Fibroblast of skin of left quadriceps (primary cell): ENCODE results near the gene PASD1.
"Not testable (repeated sequence)": the region's sequence is repeated elsewhere in the genome, so short reads cannot be mapped to it uniquely, and the experiment has no call there.

Source experiments
- DNase-seq, 2 experiments: peaks; one replicate each; pipeline ENCODE4 v3.0.0-alpha.2; 2013; ENCODE audit warnings: low read depth in 2 of 2

PASD1 gene

GRCh38 chrX:151624677-151625076, 61.2 kb downstream of the PASD1 start:
- DNase-seq = no peak

DNA sequence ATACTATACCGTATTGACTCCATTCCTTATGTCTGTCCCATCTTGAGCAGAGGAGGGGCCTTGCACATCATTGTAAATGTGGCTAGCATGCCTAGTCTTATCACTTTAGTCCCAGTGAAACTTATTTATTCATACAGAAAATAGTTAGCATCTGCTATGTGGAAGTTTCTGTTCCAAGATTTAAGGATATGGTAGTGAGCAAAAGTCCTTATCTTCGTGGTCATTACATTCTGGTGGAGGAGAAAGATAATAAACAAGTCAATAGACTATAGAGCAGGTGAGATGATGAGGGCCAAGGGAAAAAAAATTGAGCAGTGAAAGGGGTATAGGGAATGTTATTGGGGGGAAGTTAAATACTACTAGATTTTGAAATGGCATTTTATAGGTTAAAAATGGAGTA, 68.3 kb downstream of the PASD1 start:
- no peak for DNase-seq

DNA sequence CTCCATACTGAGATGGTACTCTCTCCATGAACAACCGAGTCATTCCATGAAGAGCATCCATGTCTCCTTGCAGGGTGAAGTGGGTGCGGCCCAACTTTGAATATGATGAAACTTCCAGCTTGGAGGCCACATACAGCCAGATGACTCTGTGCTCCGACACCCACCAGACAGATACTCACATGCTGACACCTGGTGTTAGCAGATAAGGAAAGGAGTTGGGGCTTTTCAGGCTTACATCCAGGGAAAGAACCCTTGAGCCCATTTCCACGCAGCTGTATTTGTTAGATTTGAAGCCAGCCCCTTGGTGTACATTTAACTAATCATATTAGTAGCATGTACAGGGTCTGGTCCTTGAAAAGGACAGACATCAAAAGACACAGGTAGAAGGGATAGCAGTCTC, 69.7 kb downstream of the PASD1 start:
- DNase-seq = no peak

- DNase-seq = no peak
Observed at GRCh38 chrX:151634937-151635336, 71.5 kb downstream of the PASD1 start.

DNA sequence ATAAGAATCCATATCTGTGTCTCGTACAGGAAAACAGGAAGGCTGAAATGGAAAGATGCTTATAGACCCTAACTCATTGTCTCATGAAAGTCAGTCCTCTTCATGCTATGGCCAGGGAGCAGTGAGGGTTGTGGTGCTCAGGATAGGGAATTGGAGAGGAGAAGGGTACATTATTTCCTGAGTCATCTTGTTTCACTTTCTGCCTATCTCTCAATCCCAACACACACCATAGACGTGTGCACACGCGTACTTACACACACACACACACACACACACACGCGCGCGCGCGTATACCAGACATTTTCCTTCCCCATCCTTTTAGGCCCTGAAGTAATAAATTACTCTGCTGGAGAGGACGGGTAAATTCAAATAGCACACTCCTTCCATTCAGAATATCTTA, 78.1 kb downstream of the PASD1 start:
- DNase-seq = no peak

GRCh38 chrX:151675121-151675746, 111.8 kb downstream of the PASD1 start:
- no peak for DNase-seq

DNA sequence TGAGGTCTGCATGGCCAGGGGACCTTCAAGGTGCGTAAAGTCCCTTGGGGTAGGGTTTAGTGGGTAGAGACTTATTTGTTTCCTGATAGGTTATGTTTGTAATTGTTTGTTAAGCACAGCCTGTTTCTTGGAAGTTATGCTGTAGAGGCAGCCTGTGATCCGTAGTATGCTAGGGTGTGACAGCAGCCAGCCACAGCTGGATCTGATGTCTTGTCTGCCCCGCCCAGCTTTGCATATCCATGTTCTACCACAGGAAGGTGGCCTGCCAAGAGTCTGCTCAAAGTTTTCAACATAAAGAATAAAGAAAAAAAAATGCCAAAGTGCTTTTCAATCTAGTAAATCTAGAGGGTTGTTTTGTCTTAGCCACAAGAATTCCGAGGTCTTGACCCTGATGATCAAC, 112.7 kb downstream of the PASD1 start:
- DNase-seq = no peak

DNA sequence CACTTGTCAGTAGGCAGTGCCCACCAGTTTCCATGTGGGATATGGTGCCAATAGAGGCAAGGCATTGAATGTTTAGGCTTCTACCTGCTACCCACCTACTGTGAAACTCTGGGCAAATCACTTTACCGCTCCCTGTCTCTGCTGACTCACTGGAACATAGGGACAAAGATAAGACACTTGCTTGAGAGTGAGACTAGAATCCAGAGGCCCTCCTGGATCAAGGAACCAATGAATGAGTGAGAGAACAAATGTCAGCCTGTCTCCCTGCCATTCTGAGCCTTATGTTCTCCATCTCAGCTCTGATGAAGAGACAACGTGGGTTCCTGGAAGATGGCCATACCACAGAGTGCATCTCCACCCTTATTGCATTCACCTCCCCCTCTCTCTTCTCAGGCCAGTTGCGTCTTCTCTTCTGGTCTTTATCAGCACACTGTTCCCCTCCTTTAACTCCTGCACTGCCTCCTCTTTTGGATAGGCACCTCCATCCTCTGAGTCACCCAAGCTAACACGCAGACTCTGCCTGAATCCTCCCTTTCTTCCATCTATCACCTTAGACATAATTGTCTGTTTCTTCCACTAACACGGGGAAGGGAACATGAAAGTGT, 116.4 kb downstream of the PASD1 start:
- DNase-seq = no peak

- DNase-seq = no peak
Observed at GRCh38 chrX:151680805-151681204, 117.3 kb downstream of the PASD1 start.

- DNase-seq = no peak
Observed at GRCh38 chrX:151687635-151688034, 124.2 kb downstream of the PASD1 start.

GRCh38 chrX:151688695-151689094, 125.2 kb downstream of the PASD1 start:
- DNase-seq = no peak

GRCh38 chrX:151692825-151693224, 129.3 kb downstream of the PASD1 start:
- no peak for DNase-seq

- DNase-seq = no peak
Observed at GRCh38 chrX:151694121-151694520, 130.6 kb downstream of the PASD1 start.

DNA sequence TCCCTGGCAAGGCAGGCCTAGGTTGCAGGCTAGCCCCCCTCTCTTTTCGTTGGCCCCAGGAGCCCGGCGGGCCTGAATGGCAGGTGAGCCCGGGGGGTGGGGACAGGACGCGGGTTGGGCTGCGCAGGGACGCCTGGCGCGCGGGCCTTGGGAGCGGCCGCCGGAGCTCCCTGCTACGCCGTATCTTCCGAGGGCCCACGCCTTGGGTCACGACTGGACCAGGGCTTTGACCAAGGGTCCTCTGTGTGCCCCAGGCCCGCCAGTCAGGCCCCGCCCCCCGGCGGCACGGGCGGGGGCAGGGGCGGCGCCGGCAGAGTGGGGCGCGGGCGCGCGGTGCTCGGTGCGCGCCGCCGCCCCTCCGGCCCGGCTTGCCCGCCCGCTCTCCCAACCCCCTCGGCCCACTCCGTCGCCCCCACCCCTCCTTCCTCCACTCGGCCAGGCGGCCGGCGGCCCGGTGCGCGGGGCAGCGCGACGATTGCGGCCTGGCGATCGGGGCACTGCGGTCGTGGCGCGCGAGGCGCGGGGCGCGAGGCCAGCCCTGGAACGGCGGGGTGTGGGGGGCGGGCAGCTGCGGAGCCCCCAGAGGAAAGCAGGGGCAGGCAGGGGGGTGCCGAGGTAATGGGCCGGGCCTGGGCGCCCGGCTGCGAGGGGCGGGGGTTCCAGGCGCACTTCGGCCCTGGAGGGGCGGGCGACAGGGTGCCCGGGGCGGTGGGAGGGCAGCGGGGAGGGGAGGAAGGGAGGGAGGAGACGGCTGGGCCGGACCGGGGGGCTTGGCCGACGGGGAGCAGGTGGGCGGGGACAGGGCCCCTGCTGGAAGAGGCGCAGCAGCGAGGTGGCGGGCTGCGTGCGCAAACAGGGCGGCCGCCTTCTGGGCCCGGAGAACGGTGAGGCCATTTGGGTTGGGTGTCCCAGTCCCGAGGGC, 131.4 kb downstream of the PASD1 start, which contains the start of gene PRRG3:
Gene PRRG3 (plus strand): TSS at position 798 of the 922 bp plus-strand sequence. CDS start 3,357 bp downstream, outside the sequence.
- DNase-seq = no peak

- no peak for DNase-seq
Observed at GRCh38 chrX:151695583-151696340, 132.3 kb downstream of the PASD1 start.

- not testable (repeated sequence) for DNase-seq
Observed at GRCh38 chrX:151697082-151697481, 133.6 kb downstream of the PASD1 start.

GRCh38 chrX:151697522-151697921, 134.0 kb downstream of the PASD1 start:
- DNase-seq = peak; percentile 81 to 84

DNA sequence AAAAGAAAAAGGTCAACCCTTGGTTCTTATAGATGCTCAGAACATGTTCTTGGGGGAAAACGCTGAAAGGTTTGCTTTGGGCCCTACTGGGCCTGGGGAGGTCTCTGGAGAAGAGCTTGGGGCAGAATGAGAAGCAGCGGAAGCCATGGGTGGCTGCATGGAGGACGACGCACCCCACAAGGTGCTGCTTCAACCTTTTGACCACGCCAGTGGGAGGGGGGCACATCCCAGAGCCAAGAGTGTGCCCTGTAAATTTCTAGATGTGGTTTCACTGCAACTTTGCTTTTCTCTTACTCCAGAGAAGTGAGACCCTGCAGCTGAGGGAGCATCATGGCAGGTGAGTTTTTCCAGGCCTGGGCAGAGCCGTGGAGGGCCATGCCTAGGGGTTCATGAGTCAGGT, 135.0 kb downstream of the PASD1 start:
- no peak for DNase-seq

DNA sequence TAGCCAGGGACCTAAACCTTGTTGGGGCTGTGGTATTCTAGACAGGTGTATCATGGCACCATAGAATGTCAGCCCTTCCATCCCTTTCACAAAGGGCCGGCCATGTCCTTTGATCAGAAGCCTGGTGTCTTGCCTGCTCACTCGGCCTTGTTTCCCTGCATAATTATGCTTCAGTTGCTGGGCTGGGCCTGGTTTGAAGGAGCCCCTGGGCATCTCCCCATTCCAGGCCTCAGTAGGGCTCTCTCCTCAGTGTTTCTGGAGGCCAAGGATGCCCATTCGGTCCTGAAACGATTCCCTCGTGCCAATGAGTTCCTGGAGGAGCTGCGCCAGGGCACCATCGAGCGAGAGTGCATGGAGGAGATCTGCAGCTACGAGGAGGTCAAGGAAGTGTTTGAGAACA, 136.3 kb downstream of the PASD1 start:
- DNase-seq = no peak

GRCh38 chrX:151700581-151700980, 137.1 kb downstream of the PASD1 start:
- no peak for DNase-seq

- DNase-seq = no peak
Observed at GRCh38 chrX:151701071-151701470, 137.6 kb downstream of the PASD1 start.

- no peak for DNase-seq
Observed at GRCh38 chrX:151701531-151701930, 138.1 kb downstream of the PASD1 start.
